Fibroblast of the aortic adventitia (primary cell): ENCODE results near the gene EDAR. TPM values are rescaled to one million over a fixed set of nuclear protein-coding genes. Genes with fewer than 3 reads are reported as not detected.

Experiments
- DNase-seq: peaks from one replicate; pipeline ENCODE4 v3.0.0-alpha.2; 2010; ENCODE audit warnings: low read depth
- H3K4me3 ChIP-seq: 2 replicates; pipeline ENCODE4 v1.5.1; 2011; ENCODE audit warnings: low read depth, mild to moderate bottlenecking, control low read depth, low read length, moderate library complexity
- total RNA-seq: library from RNA; depleted of rRNA; stranded (reverse); fragments of >200 nt; gene quantifications from 2 replicates; pipeline ENCODE4 v1.2.3, GENCODE V29; 2012; ENCODE audit warnings: low replicate concordance
- TF ChIP-seq, protein P1 (sequence below): IDR thresholded peaks from 2 replicates; pipeline ENCODE4 v1.5.1; 2011; ENCODE audit warnings: mild to moderate bottlenecking, low read length, control low read depth, inconsistent platforms; ENCODE audit not compliant: insufficient read depth

Gene EDAR
- total RNA-seq, 1 donor: not detected

DNA sequence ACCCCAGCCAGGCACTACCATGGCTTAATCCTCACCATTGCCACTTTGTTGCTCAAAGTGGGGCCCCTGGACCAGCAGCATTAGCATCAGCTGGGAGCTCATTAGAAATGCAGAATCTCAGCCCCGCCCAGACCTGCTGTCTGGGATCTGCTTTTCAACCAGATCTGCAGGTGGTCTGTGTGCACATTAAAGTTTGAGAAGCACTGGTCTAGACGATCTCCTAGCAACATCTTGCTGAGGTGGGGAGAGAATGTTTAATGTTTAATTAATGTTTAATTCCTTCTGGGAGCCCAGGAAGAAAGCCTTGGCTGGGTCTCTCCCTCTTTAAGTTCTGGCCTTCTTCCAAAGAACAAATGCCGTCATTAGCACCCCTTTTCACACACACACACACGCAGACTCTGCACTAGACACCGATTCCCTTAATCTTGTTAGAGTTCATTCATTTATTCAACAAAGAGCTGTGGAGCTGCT lies 53.7 kb downstream of the EDAR start:
- TF ChIP-seq, protein P1, sequence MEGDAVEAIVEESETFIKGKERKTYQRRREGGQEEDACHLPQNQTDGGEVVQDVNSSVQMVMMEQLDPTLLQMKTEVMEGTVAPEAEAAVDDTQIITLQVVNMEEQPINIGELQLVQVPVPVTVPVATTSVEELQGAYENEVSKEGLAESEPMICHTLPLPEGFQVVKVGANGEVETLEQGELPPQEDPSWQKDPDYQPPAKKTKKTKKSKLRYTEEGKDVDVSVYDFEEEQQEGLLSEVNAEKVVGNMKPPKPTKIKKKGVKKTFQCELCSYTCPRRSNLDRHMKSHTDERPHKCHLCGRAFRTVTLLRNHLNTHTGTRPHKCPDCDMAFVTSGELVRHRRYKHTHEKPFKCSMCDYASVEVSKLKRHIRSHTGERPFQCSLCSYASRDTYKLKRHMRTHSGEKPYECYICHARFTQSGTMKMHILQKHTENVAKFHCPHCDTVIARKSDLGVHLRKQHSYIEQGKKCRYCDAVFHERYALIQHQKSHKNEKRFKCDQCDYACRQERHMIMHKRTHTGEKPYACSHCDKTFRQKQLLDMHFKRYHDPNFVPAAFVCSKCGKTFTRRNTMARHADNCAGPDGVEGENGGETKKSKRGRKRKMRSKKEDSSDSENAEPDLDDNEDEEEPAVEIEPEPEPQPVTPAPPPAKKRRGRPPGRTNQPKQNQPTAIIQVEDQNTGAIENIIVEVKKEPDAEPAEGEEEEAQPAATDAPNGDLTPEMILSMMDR: no peak
- no peak for DNase-seq
- no peak overlapping the region for H3K4me3 ChIP-seq

DNA sequence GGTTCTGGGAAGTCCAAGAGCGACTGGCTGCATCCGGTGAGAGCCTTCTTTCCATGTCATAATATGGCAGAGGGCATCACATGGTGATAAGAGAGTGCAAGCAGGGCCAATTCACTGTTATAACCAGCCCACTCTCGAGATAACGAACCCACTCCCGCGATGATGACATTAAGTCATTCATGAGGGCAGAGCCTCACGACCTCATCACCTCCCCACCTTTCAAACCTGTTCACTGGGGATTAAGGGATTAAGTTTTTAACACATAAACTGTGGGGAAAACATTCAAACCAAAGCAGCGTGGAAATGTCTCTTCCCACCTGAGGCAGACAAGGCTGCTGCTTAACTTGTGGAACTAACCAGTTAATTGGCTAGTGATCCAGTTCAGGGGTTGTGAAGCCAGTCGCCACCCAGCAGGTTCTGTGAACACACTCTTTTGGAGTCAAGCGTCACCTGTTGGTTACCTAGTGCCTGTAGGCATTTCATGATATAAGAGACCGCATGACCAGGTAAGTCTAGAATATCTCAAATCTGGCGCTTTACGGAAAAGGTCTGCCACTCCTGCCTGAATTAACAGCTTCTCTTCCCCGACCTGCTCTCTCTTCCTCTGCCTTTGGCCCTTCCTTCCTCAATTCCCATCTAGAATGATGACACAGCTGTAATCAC lies 54.3 kb downstream of the EDAR start:
- DNase-seq: no peak
- TF ChIP-seq, protein P1: no peak
- no peak overlapping the region for H3K4me3 ChIP-seq

DNA sequence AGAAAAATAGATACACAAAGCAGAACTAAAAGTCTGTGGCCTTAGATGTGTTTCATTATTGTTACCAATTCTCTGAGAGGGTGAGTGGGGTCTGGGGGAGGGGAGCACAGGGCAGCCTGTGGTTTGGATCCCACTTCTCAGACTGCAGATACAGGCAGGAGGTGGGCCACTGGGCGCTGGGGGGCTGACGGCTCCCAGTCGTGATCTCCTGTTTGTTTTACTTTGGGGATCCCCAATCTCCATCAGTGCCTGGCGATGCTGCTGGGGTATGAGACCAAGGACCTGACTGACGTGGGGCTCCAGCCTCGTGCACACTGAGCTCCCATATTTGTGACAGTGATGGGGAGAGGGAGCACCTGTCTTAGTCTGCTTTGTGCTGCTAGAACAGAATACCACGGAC lies 54.9 kb downstream of the EDAR start:
- H3K4me3 ChIP-seq: no peak overlapping the region
- DNase-seq: no peak
- TF ChIP-seq, protein P1: no peak

DNA sequence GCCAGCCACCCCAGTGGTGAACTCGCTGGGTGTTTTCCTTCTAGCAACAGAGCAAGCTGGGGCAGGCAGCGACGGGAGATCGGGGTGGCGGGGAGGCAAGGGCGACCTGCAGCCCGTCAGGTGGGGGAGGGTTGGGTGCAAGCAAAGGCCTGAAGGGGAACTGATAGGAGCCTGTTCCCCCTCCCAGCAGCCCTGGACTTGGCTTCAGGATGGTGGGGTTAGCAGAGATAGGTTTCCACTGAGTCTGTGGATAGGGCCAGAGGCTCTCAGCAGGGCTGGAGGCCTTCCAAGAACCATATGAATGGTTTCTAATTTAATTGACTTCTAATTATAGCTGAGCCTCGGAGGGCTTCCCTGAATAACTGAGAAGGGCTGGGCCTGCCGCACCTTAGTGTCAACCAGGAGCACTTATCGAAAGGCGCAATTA lies 55.3 kb downstream of the EDAR start:
- DNase-seq: no peak
- no peak overlapping the region for H3K4me3 ChIP-seq
- TF ChIP-seq, protein P1: no peak

DNA sequence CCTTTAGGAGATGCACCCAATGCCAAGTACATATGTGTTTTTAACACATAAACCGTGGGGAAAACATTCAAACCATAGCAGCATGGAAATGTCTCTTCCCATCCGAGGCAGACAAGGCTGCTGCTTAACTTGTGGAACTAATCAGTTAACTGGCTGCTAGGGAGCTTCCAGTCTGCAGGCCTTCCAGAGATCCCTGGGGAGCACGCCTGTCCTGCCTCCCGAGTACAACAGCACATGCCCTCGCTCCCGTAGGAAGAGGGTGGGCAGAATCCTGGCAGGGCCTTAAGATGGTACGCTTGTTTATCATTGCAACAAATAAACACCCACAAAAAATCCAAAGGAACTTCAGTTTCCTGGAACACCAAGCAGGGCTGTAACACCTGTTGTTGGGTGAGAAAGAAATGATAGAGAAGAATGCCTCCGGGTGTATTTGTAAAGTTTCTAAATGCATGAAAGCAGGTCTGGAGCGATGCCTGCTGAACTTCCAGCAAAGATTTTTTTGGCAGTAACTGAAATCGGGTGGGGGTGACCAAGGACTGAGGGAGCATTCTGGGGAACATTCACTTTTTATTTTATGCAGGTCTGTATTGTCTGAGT lies 56.2 kb downstream of the EDAR start:
- no peak overlapping the region for H3K4me3 ChIP-seq
- TF ChIP-seq, protein P1: no peak
- DNase-seq: no peak

DNA sequence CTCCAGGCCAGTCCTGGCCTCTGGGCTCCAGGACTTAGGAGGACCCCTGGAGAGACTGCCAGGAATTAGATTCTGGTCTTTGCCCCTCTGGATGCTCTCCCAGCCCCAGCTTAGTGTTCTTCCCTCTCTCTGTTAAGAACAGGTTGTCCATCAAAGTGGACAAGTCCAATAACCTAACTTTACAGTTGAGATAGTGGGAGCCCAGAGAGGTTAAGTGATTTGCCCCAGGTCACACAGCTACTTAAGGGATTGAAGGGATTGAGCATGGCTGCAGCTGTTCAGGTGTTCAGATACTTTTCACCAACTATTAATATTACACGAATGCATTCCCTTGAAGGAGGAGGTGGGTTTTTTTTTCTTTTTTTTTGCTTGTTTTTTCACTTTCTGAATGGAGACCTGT lies 57.6 kb downstream of the EDAR start:
- no peak overlapping the region for H3K4me3 ChIP-seq
- no peak for DNase-seq
- TF ChIP-seq, protein P1: no peak
